ENCODE results near the gene CENPB.

DNA sequence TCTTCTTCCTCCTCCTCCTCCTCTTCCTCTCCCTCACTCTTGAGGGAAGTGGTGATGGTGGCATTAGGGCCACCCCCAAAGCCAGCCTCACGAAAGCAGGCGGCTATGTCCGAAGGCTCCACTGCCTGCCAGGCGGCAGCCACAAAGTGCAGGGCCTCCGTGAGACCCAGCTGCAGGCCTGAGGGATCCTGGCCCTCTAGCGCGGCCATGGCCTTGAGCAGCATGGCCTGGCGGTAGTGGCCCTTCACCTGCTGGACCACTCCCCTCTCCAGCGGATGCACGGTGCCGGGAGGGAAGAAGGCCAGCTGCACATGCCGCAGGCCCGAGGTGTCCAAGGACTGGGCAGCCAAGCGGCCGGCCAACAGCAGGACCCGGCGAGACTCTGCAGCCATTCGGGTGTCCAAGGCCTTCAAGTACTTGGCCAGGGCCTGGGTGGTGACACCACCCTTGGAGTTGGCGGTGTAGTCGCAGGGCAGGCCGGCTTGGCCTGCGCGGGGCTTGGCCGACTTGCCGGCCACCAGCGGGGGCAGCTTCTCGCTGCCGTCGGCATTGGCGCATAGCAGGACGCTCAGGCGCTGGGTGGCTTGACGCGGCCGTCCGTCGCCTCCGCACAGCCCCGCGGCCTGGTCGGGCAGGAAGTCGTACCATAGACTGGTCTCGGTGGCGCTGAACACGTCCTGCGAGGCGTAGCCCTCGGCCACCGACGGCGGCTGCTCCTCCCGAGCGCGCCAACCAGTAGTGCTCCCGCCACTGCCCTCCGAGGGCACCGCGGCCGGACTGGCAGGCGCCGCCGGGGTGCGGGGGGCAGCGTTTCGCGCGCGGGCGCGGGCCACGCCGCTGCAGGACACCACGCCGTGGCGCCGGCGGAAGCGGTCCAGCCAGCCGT lies 1.1 kb downstream of the CENPB start:
- TF ChIP-seq, protein P1, sequence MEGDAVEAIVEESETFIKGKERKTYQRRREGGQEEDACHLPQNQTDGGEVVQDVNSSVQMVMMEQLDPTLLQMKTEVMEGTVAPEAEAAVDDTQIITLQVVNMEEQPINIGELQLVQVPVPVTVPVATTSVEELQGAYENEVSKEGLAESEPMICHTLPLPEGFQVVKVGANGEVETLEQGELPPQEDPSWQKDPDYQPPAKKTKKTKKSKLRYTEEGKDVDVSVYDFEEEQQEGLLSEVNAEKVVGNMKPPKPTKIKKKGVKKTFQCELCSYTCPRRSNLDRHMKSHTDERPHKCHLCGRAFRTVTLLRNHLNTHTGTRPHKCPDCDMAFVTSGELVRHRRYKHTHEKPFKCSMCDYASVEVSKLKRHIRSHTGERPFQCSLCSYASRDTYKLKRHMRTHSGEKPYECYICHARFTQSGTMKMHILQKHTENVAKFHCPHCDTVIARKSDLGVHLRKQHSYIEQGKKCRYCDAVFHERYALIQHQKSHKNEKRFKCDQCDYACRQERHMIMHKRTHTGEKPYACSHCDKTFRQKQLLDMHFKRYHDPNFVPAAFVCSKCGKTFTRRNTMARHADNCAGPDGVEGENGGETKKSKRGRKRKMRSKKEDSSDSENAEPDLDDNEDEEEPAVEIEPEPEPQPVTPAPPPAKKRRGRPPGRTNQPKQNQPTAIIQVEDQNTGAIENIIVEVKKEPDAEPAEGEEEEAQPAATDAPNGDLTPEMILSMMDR (optimal IDR thresholded peaks at IDR 0.05 in 1 of 3, IDR thresholded peaks at IDR 0.05 in 1 of 3, conservative IDR thresholded peaks at IDR 0.05 in 1 of 3; ENCODE audit: extremely low read depth in 1 of 3, insufficient read depth in 2 of 3, low read length in 3 of 3), result no peak
- TF ChIP-seq EZH2 (IDR thresholded peaks at IDR 0.05; ENCODE audit: low read length), result no peak

Data from keratinocyte (primary cell).